Panc1 (cell line): ENCODE results near the gene CYSRT1. TPM values are rescaled to one million over a fixed set of nuclear protein-coding genes. Genes with fewer than 3 reads are reported as not detected.

Experiments
- ATAC-seq: fragments of 200-7000 bp; cut with Tn5 transposase; 2 replicates; pipeline ENCODE4 v1.9.1; 2020; ENCODE audit warnings: mild to moderate bottlenecking, moderate library complexity
- BruUV-seq: library from RNA; stranded (reverse); fragments of 400-500 nt; replicated peaks from 2 replicates; lab custom pipeline; 2021; lab: Mats Ljungman, UMichigan
- CTCF ChIA-PET: fragments of 300-600 bp; sonication (Branson Sonifier 250); formaldehyde crosslinking; loops from one replicate; lab custom pipeline; 2022; ENCODE audit warnings: antibody characterized with exemption; lab: Charles Lee
- POLR2A ChIA-PET: fragments of 300-600 bp; sonication (Branson Sonifier 250); formaldehyde crosslinking; loops from one replicate; lab custom pipeline; 2022; ENCODE audit warnings: antibody characterized with exemption; lab: Charles Lee
- DNase-seq: peaks from one replicate; pipeline ENCODE4 v3.0.0-alpha.2; 2010; ENCODE audit warnings: low read depth, low spot score
- H3K27ac ChIP-seq: 2 replicates; pipeline ENCODE4 v1.5.1; 2011; ENCODE audit warnings: mild to moderate bottlenecking, low read length, inconsistent platforms
- H3K27me3 ChIP-seq: fragments of 200-500 bp; sonication (Bioruptor generic); 2 replicates; pipeline ENCODE4 v1.6.0; 2014; ENCODE audit warnings: low read length, inconsistent platforms; ENCODE audit not compliant: control insufficient read depth, insufficient read depth
- H3K36me3 ChIP-seq: fragments of 200-500 bp; sonication (Bioruptor generic); 2 replicates; pipeline ENCODE4 v1.5.1; 2014; ENCODE audit warnings: inconsistent platforms, mild to moderate bottlenecking, low read length, moderate library complexity; ENCODE audit not compliant: control insufficient read depth, insufficient read depth
- H3K4me1 ChIP-seq: 2 replicates; pipeline ENCODE4 v1.5.1; 2011; ENCODE audit warnings: inconsistent platforms, mild to moderate bottlenecking, low read length, moderate library complexity; ENCODE audit not compliant: control insufficient read depth, insufficient read depth
- H3K4me3 ChIP-seq, 2 experiments: 2 replicates each; pipeline ENCODE4 v1.5.1; 2011 to 2012; ENCODE audit warnings: low read depth in 2 of 2, low read length in 2 of 2, mild to moderate bottlenecking in 2 of 2, inconsistent platforms in 1 of 2, moderate library complexity in 1 of 2
- H3K9me3 ChIP-seq: fragments of 200-500 bp; sonication (Bioruptor generic); 2 replicates; pipeline ENCODE4 v1.5.1; 2014; ENCODE audit warnings: low read depth, mild to moderate bottlenecking, inconsistent platforms, low read length, moderate library complexity; ENCODE audit not compliant: control insufficient read depth, insufficient read depth
- CTCF ChIP-seq: fragments of 450-650 bp; IDR thresholded peaks from 2 replicates; pipeline ENCODE4 v1.5.1; 2017; ENCODE audit warnings: mild to moderate bottlenecking
- POLR2AphosphoS5 ChIP-seq: IDR thresholded peaks from 2 replicates; pipeline ENCODE4 v1.6.1; 2012; ENCODE audit warnings: mild to moderate bottlenecking, low read depth, low read length, moderate library complexity
- REST ChIP-seq, 2 experiments: IDR thresholded peaks; 2 replicates each; pipeline ENCODE4 v1.6.1; 2011 to 2012; ENCODE audit warnings: low read depth in 2 of 2, control low read depth in 1 of 2, low read length in 1 of 2, mild to moderate bottlenecking in 1 of 2, moderate library complexity in 1 of 2; ENCODE audit not compliant: insufficient read depth in 1 of 2
- SIN3A ChIP-seq: IDR thresholded peaks from 2 replicates; pipeline ENCODE4 v1.6.1; 2012; ENCODE audit warnings: low read depth, mild to moderate bottlenecking, low read length, moderate library complexity, borderline replicate concordance; ENCODE audit not compliant: insufficient read depth
- TCF7L2 ChIP-seq: IDR thresholded peaks from 2 replicates; pipeline ENCODE4 v1.6.1; 2011; ENCODE audit warnings: mild to moderate bottlenecking, low read depth, low read length, inconsistent platforms
- in situ Hi-C: cut with HindIII; loops from 2 replicates; pipeline ENCODE4 v1.10.0; 2016; ENCODE audit warnings: low sequenced_read_pairs, low pct_unique_long_range_greater_than_20kb
- intact Hi-C: fragments of 100-400 bp; cut with micrococcal nuclease; formaldehyde crosslinking; loops from one replicate; pipeline ENCODE4 v1.10.0; 2022; ENCODE audit not compliant: unreplicated experiment
- total RNA-seq: library from RNA; stranded (reverse); gene quantifications from one replicate; pipeline ENCODE4 v1.2.1, GENCODE V29; 2021; ENCODE audit not compliant: unreplicated experiment

Gene CYSRT1
- total RNA-seq, 1 experiment from 2014 or later, result 0.67 TPM

GRCh38 chr9:137195525-137196220 lies 29.3 kb upstream of the CYSRT1 start:
- BruUV-seq, result no TSS peak
- DNase-seq (no peak), ATAC-seq (no peak)
- in situ Hi-C loops, result no loop called here
- H3K36me3 ChIP-seq, result no peaks in the 10 kb centered on the region
- H3K4me3 ChIP-seq, result no peak overlapping the region
- TF ChIP-seq CTCF, result no peak
- TF ChIP-seq TCF7L2, result no peak
- TF ChIP-seq POLR2AphosphoS5, result no peak
- TF ChIP-seq SIN3A, result no peak
- no peak for TF ChIP-seq REST (IDR thresholded peaks at IDR 0.05; ENCODE audit: insufficient read depth in 1 of 2, low read depth in 2 of 2, low read length in 1 of 2)
- no peaks in the 10 kb centered on the region for H3K27me3 ChIP-seq
- ChIA-PET POLR2A (no interaction called here), CTCF (no interaction called here)
- peaks cover 38% of the 10 kb centered on the region for H3K4me1 ChIP-seq
- intact Hi-C loops, result no loop called here
- H3K27ac ChIP-seq, result no peak overlapping the region
- no peaks in the 10 kb centered on the region for H3K9me3 ChIP-seq

DNA sequence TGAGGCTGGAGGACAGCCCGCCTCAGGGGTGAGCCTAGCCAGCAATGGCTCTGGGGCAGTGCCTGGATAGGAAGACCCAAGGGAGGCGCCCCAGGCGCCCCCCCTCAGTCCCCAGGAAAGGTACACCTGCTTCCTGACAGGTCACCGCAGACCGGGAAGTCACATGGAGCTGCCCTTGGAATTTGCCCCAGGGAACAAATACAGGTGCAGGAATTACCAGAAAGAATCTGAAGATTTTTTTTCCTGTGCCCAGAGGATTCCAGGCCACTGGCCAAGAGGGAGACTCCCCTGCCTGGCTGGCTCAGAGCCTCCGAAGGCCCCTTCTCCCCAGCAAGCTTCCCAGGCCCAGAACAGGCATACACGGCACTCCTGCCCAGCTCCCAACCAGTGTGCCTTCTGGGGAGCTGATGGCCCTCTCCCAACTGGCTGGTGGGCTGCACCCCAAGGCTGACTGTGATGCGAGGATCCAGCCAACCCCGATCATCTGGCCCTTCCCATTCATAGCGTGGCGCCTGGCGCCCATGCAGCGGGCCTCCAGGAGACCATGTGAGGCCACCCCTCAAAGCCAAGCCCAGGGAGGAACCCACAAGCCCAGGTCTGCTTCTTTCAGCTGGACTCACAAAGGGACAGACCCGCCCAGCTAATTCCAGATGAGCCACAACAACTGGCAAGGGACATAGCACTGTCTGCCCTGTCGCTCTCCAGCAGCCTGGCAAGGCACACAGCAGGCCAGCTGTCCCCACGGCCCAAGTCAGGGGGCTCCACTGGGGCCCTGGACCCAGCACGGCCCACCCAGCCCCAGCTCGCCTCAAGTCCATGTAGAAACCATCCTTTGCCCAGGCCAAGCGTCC lies 26.7 kb upstream of the CYSRT1 start:
- ATAC-seq (no peak), DNase-seq (no peak)
- no peaks in the 10 kb centered on the region for H3K27me3 ChIP-seq
- H3K27ac ChIP-seq, result no peak overlapping the region
- TF ChIP-seq CTCF (no peak), TCF7L2 (no peak), SIN3A (no peak), POLR2AphosphoS5 (no peak), REST (IDR thresholded peaks at IDR 0.05; ENCODE audit: insufficient read depth in 1 of 2, low read depth in 2 of 2, low read length in 1 of 2) (no peak)
- intact Hi-C loops, result no loop called here
- in situ Hi-C loops, result no loop called here
- CTCF ChIA-PET, result interaction anchor here (1.5 kb wide), 1 partner anchor 9 kb away, joined by 4 read pairs; no protein-coding TSS in a partner anchor
- H3K9me3 ChIP-seq, result no peaks in the 10 kb centered on the region
- H3K4me1 ChIP-seq, result peaks cover 39% of the 10 kb centered on the region
- BruUV-seq, result no TSS peak
- H3K4me3 ChIP-seq, result peak overlapping the region; percentile 34 to 45
- no peaks in the 10 kb centered on the region for H3K36me3 ChIP-seq
- POLR2A ChIA-PET, result no interaction called here
